GM12878 (cell line): ENCODE data around the gene OR10V1. TPM values are rescaled to one million over a fixed set of nuclear protein-coding genes. Genes with fewer than 3 reads are reported as not detected.

ENCODE experiments used
- ATAC-seq: fragments of 200-7000 bp; cut with Tn5 transposase; 3 replicates; pipeline ENCODE4 v1.9.1; 2020; ENCODE audit warnings: mild to moderate bottlenecking, moderate library complexity
- BruUV-seq: library from RNA; stranded (reverse); fragments of 400-500 nt; replicated peaks from 2 replicates; lab custom pipeline; 2021; lab: Mats Ljungman, UMichigan
- CTCF ChIA-PET: fragments of 300-600 bp; sonication (Branson Sonifier 250); formaldehyde crosslinking; extraction: SDS; loops from one replicate; lab custom pipeline; 2021; ENCODE audit warnings: inconsistent platforms; lab: Yijun Ruan, JAX
- POLR2A ChIA-PET: fragments of 350-600 bp; formaldehyde crosslinking; extraction: SDS; loops from one replicate; lab custom pipeline; 2021; ENCODE audit warnings: inconsistent platforms; lab: Charles Lee
- RAD21 ChIA-PET: fragments of 300-600 bp; sonication (Branson Sonifier 250); formaldehyde crosslinking; loops from one replicate; lab custom pipeline; 2023; ENCODE audit warnings: antibody characterized with exemption; ENCODE audit not compliant: unreplicated experiment; lab: Charles Lee
- SMC1A ChIA-PET: fragments of 300-600 bp; sonication (Branson Sonifier 250); formaldehyde crosslinking; loops from one replicate; lab custom pipeline; 2023; ENCODE audit not compliant: unreplicated experiment, uncharacterized antibody; lab: Charles Lee
- DNase-seq: peaks from one replicate; pipeline ENCODE4 v3.0.0-alpha.2; 2011; ENCODE audit warnings: low read depth, low spot score
- FAIRE-seq: peaks from 3 replicates; lab custom pipeline; 2011; peaks lifted over from hg19 to GRCh38; lab: Jason Lieb, UNC
- H2AFZ ChIP-seq: 2 replicates; pipeline ENCODE4 v1.6.0; 2011; ENCODE audit warnings: low read depth, low read length, control low read depth; ENCODE audit not compliant: control insufficient read depth
- H3K27ac ChIP-seq: 2 replicates; pipeline ENCODE4 v1.5.1; 2011; ENCODE audit warnings: control low read depth; ENCODE audit not compliant: control insufficient read depth, insufficient read depth
- H3K27me3 ChIP-seq, 2 experiments: replicated peaks in 1 of 2; 2 replicates each; pipeline versions ENCODE4 v1.6.0 to v1.6.1; 2011; ENCODE audit warnings: low read length in 1 of 2; ENCODE audit not compliant: control insufficient read depth in 2 of 2, insufficient read depth in 2 of 2
- H3K36me3 ChIP-seq, 2 experiments: 2 replicates each; pipeline ENCODE4 v1.5.1; 2011; ENCODE audit warnings: low read length in 1 of 2; ENCODE audit not compliant: control insufficient read depth in 2 of 2, insufficient read depth in 2 of 2
- H3K4me1 ChIP-seq: 2 replicates; pipeline ENCODE4 v1.6.1; 2011; ENCODE audit warnings: mild to moderate bottlenecking, low read length, moderate library complexity, mixed read lengths; ENCODE audit not compliant: control insufficient read depth, insufficient read depth
- H3K4me2 ChIP-seq: 2 replicates; pipeline ENCODE4 v1.6.0; 2011; ENCODE audit warnings: control low read depth; ENCODE audit not compliant: control insufficient read depth, insufficient read depth
- H3K4me3 ChIP-seq: fragments of 200-600 bp; sonication (generic); 2 replicates; pipeline ENCODE4 v1.5.1; 2016
- H3K79me2 ChIP-seq: 2 replicates; pipeline ENCODE4 v1.6.0; 2011; ENCODE audit warnings: low read length; ENCODE audit not compliant: control insufficient read depth, insufficient read depth
- H3K9ac ChIP-seq: 2 replicates; pipeline ENCODE4 v1.8.0; 2011; ENCODE audit warnings: low read length, control low read depth, mixed read lengths; ENCODE audit not compliant: control insufficient read depth, insufficient read depth
- H3K9me3 ChIP-seq: replicated peaks from 3 replicates; pipeline ENCODE4 v1.5.1; 2011; ENCODE audit warnings: mild to moderate bottlenecking, low read length; ENCODE audit not compliant: control insufficient read depth, insufficient read depth
- H4K20me1 ChIP-seq: 2 replicates; pipeline ENCODE4 v1.6.0; 2011; ENCODE audit not compliant: control insufficient read depth, insufficient read depth
- ATF7 ChIP-seq: fragments of 450-650 bp; IDR thresholded peaks from 2 replicates; pipeline ENCODE4 v1.6.1; 2016; ENCODE audit warnings: low read depth, mild to moderate bottlenecking
- BCL11A ChIP-seq: IDR thresholded peaks from 2 replicates; pipeline ENCODE4 v1.6.1; 2011; ENCODE audit warnings: low read depth, low read length
- BRCA1 ChIP-seq: IDR thresholded peaks from 2 replicates; pipeline ENCODE4 v1.6.1; 2011; ENCODE audit warnings: low read depth, low read length, improper control_type of control experiment
- CREB1 ChIP-seq: IDR thresholded peaks from 2 replicates; pipeline ENCODE4 v1.6.1; 2012; ENCODE audit warnings: low read depth, mild to moderate bottlenecking, inconsistent platforms
- FOS ChIP-seq: IDR thresholded peaks from 3 replicates; pipeline ENCODE4 v1.6.1; 2011; ENCODE audit warnings: borderline replicate concordance; ENCODE audit not compliant: insufficient read length; ENCODE audit errors: extremely low read depth
- KLF5 ChIP-seq: fragments of 450-650 bp; IDR thresholded peaks from 2 replicates; pipeline ENCODE4 v1.6.1; 2014; ENCODE audit warnings: mild to moderate bottlenecking; ENCODE audit not compliant: partially characterized antibody
- MYB ChIP-seq: fragments of 150-350 bp; IDR thresholded peaks from 2 replicates; pipeline ENCODE4 v1.6.1; 2014; ENCODE audit warnings: mild to moderate bottlenecking, low read depth, low read length, borderline replicate concordance
- NR2F1 ChIP-seq: fragments of 450-650 bp; conservative IDR thresholded peaks from 2 replicates; pipeline ENCODE4 v1.6.1; 2017; ENCODE audit warnings: mild to moderate bottlenecking
- PML ChIP-seq: IDR thresholded peaks from 2 replicates; pipeline ENCODE4 v1.6.1; 2012; ENCODE audit warnings: low read length, inconsistent platforms
- POLR2A ChIP-seq: IDR thresholded peaks from 2 replicates; pipeline ENCODE4 v1.6.1; 2011; ENCODE audit warnings: low read depth, mild to moderate bottlenecking, low read length
- RAD21 ChIP-seq: IDR thresholded peaks from 2 replicates; pipeline ENCODE4 v1.6.1; 2011; ENCODE audit warnings: mild to moderate bottlenecking, low read depth, low read length, moderate library complexity; ENCODE audit not compliant: insufficient read depth
- RUNX3 ChIP-seq: IDR thresholded peaks from 2 replicates; pipeline ENCODE4 v1.6.1; 2012; ENCODE audit warnings: low read length, inconsistent platforms
- SIN3A ChIP-seq: IDR thresholded peaks from 2 replicates; pipeline ENCODE4 v1.6.1; 2012; ENCODE audit warnings: low read depth, low read length, improper control_type of control experiment
- SPI1 ChIP-seq: IDR thresholded peaks from 2 replicates; pipeline ENCODE4 v1.6.1; 2011; ENCODE audit warnings: low read depth, mild to moderate bottlenecking, low read length, moderate library complexity, borderline replicate concordance; ENCODE audit not compliant: insufficient read depth
- WRNIP1 ChIP-seq: IDR thresholded peaks from 2 replicates; pipeline ENCODE4 v1.6.1; 2011; ENCODE audit warnings: low read depth, low read length, improper control_type of control experiment, borderline replicate concordance
- WGBS: methylation state at CpG from one replicate; pipeline ENCODE4 v1.1.6; 2016; ENCODE audit warnings: low lambda C conversion rate; ENCODE audit not compliant: insufficient replicate concordance, insufficient coverage; ENCODE audit errors: missing lambda C conversion rate; 5-methylcytosine and 5-hydroxymethylcytosine counted together
- in situ Hi-C: fragments of 300-500 bp; cut with MboI; formaldehyde crosslinking; loops from 9 replicates; pipeline ENCODE4 v1.14.3; 2018; ENCODE audit warnings: mixed read lengths
- intact Hi-C: fragments of 100-400 bp; cut with micrococcal nuclease; formaldehyde crosslinking; loops from one replicate; pipeline ENCODE4 v1.14.2; 2022; ENCODE audit not compliant: unreplicated experiment
- polyA plus RNA-seq, 11 experiments: library from polyadenylated mRNA; depleted of rRNA in 4 of 11; unstranded in 6 of 11; stranded (reverse) in 5 of 11; fragments of >200 nt; fragmentation: Nextera tagmentation in 4 of 11; fragmentation: Illumina TruSeq in 1 of 11; extraction: Ambion mirVana in 4 of 11; extraction: Trizol in 1 of 11; gene quantifications; 1 replicate in 1 of 11; 2 replicates in 10 of 11; pipeline versions ENCODE4 v1.2.1 to v1.2.3, GENCODE V29; 2011 to 2016; ENCODE audit warnings: inconsistent platforms in 2 of 11, missing spikeins in 2 of 11, low read depth in 1 of 11
- total RNA-seq, 4 experiments: library from RNA; depleted of rRNA in 3 of 4; stranded (reverse); fragments of >200 nt in 3 of 4; fragmentation: Illumina TruSeq in 1 of 4; extraction: Trizol in 1 of 4; gene quantifications; 2 replicates each; pipeline versions ENCODE4 v1.2.1 to v1.2.3, GENCODE V29; 2013 to 2021
- TF ChIP-seq, protein P1 (sequence below): IDR thresholded peaks from 2 replicates; pipeline ENCODE4 v1.6.1; 2011; ENCODE audit warnings: borderline replicate concordance, low read depth, mild to moderate bottlenecking, moderate library complexity, mixed read lengths, low read length; ENCODE audit not compliant: insufficient read depth; ENCODE audit errors: extremely low read length
- TF ChIP-seq, protein P2 (sequence below): IDR thresholded peaks from 2 replicates; pipeline ENCODE4 v1.6.1; 2012; ENCODE audit warnings: low read depth, low read length, improper control_type of control experiment
- TF ChIP-seq, protein P3 (sequence below): fragments of 450-650 bp; IDR thresholded peaks from 2 replicates; pipeline ENCODE4 v1.6.1; 2017; ENCODE audit warnings: mild to moderate bottlenecking, low read depth, inconsistent platforms; ENCODE audit not compliant: poor library complexity, severe bottlenecking
- TF ChIP-seq, protein P4 (sequence below): fragments of 450-650 bp; IDR thresholded peaks from 2 replicates; pipeline ENCODE4 v1.6.1; 2016; ENCODE audit warnings: mild to moderate bottlenecking

OR10V1 gene
- total and polyA plus RNA-seq, 10 of the 15 experiments (the other 5 are each of a cell fraction or from before 2014, with no cell fraction given) = not detected

DNA sequence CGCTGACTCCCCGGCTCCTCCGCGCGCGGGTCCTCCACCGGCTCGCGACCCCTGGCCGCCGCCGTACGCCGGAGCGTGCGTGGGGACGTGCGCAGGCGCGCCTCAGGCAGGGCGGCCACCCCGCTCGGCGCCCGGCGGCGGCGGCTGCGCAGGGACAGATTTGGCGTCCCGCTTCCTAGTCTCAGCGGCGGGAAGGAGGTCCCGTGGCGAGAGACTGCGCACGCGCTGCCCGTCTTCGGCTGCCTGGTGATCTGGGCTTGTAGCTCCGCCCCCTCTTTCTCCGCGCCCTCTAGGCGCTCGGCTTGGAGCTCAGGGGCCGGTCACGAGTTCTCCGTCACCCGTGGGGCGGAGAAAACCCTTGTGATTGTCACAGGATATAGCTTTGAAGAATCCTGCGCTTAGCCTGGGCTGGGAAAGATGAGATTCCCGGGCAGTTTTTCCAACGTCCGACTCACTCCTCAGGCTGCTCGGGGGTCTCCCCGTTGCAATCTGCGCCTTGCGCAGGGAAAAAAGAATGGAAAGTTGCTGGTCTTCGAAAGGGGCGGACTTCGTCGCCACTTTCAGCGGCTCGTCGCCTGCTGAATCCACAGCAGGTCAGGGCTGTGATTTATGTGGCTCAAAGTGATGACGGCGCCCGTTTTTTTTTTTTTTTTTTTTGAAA, 44.6 kb downstream of the OR10V1 start, which contains the start of gene PATL1:
TSS of gene PATL1 (minus strand) at position 88 of the 661 bp plus-strand sequence. CDS start 142 bp downstream, outside the sequence.
- peak; percentile 94 for FAIRE-seq
- ChIA-PET SMC1A (interaction anchor here (0.6 to 2.9 kb wide), 9 partner anchors 10 to 397 kb away, joined by 3 to 9 read pairs (median 4); partner anchors contain the start of gene OSBP), RAD21 (interaction anchor here (0.7 to 1.8 kb wide), 11 partner anchors 8 to 446 kb away, joined by 3 to 16 read pairs (median 4); partner anchors contain the start of gene OSBP), POLR2A (interaction anchor here (0.6 to 2.2 kb wide), 18 partner anchors 8 to 159 kb away, joined by 3 to 26 read pairs (median 4); partner anchors contain the start of gene OSBP), CTCF (interaction anchor here (0.6 to 2.3 kb wide), 10 partner anchors 8 to 656 kb away, joined by 3 to 15 read pairs (median 4); partner anchors contain the start of gene OSBP)
- Histone ChIP-seq H3K79me2 (peaks cover 32% of the 10 kb centered on the region), H3K4me3 (peak within 1 kb of the TSS; percentile 98), H3K36me3 (peaks cover 0 to 17% of the 10 kb centered on the region in 2 experiments; a peak in 2 of 4 replicates), H3K27me3 (no peaks in the 10 kb centered on the region), H3K27ac (peak within 1 kb of the TSS; percentile 86), H3K9me3 (no peaks in the 10 kb centered on the region), H3K9ac (peak within 1 kb of the TSS; percentile 86), H3K4me1 (no peaks in the 10 kb centered on the region; the same call in 1 of the 2 replicates), H4K20me1 (no peaks in the 10 kb centered on the region), H3K4me2 (peak within 1 kb of the TSS; percentile 78), H2AFZ (peak within 1 kb of the TSS; percentile 95)
- BruUV-seq = no TSS peak
- ATAC-seq = peak; percentile 95
- intact Hi-C loops = loop anchor here (1.0 to 10.0 kb wide), 5 partner anchors 54 to 454 kb away; partner anchors contain the start of genes MPEG1, MRPL16 and OSBP
- in situ Hi-C loops = loop anchor here (5.0 to 25.0 kb wide), 2 partner anchors 117 to 1082 kb away; partner anchors contain the start of genes LPXN and ZFP91
- peak; percentile 94 for DNase-seq
- WGBS = under 1% methylated on average over 59 of the region's 68 CpGs
- TF ChIP-seq MYB (no peak), FOS (no peak), PML (peak; percentile 97), CREB1 (peak; percentile 93), WRNIP1 (0 out of 2 replicates have a peak, but pooled peaks have one; percentile 17), NR2F1 (0 out of 2 replicates have a peak, but pooled peaks have one; percentile 16), ATF7 (peak; percentile 52; the same call in 1 of the 2 replicates), SPI1 (no peak), BRCA1 (peak; percentile 19; the same call in 1 of the 2 replicates), SIN3A (peak; percentile 18; the same call in 1 of the 2 replicates), RAD21 (no peak), BCL11A (no peak), POLR2A (peak; percentile 81), RUNX3 (peak; percentile 42; the same call in 1 of the 2 replicates), KLF5 (peak; percentile 40)
- TF ChIP-seq, protein P1, sequence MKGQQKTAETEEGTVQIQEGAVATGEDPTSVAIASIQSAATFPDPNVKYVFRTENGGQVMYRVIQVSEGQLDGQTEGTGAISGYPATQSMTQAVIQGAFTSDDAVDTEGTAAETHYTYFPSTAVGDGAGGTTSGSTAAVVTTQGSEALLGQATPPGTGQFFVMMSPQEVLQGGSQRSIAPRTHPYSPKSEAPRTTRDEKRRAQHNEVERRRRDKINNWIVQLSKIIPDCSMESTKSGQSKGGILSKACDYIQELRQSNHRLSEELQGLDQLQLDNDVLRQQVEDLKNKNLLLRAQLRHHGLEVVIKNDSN = no peak
- TF ChIP-seq, protein P2, sequence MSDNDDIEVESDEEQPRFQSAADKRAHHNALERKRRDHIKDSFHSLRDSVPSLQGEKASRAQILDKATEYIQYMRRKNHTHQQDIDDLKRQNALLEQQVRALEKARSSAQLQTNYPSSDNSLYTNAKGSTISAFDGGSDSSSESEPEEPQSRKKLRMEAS = no peak
- TF ChIP-seq, protein P3, sequence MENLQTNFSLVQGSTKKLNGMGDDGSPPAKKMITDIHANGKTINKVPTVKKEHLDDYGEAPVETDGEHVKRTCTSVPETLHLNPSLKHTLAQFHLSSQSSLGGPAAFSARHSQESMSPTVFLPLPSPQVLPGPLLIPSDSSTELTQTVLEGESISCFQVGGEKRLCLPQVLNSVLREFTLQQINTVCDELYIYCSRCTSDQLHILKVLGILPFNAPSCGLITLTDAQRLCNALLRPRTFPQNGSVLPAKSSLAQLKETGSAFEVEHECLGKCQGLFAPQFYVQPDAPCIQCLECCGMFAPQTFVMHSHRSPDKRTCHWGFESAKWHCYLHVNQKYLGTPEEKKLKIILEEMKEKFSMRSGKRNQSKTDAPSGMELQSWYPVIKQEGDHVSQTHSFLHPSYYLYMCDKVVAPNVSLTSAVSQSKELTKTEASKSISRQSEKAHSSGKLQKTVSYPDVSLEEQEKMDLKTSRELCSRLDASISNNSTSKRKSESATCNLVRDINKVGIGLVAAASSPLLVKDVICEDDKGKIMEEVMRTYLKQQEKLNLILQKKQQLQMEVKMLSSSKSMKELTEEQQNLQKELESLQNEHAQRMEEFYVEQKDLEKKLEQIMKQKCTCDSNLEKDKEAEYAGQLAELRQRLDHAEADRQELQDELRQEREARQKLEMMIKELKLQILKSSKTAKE = peak; percentile 40
- TF ChIP-seq, protein P4, sequence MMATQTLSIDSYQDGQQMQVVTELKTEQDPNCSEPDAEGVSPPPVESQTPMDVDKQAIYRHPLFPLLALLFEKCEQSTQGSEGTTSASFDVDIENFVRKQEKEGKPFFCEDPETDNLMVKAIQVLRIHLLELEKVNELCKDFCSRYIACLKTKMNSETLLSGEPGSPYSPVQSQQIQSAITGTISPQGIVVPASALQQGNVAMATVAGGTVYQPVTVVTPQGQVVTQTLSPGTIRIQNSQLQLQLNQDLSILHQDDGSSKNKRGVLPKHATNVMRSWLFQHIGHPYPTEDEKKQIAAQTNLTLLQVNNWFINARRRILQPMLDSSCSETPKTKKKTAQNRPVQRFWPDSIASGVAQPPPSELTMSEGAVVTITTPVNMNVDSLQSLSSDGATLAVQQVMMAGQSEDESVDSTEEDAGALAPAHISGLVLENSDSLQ = peak; percentile 88
